ENCODE results near the gene LTC4S. TPM values are rescaled to one million over a fixed set of nuclear protein-coding genes. Genes with fewer than 3 reads are reported as not detected.

Gene LTC4S
- polyA plus RNA-seq, 1 donor from 2014 or later, result 5.9 TPM

DNA sequence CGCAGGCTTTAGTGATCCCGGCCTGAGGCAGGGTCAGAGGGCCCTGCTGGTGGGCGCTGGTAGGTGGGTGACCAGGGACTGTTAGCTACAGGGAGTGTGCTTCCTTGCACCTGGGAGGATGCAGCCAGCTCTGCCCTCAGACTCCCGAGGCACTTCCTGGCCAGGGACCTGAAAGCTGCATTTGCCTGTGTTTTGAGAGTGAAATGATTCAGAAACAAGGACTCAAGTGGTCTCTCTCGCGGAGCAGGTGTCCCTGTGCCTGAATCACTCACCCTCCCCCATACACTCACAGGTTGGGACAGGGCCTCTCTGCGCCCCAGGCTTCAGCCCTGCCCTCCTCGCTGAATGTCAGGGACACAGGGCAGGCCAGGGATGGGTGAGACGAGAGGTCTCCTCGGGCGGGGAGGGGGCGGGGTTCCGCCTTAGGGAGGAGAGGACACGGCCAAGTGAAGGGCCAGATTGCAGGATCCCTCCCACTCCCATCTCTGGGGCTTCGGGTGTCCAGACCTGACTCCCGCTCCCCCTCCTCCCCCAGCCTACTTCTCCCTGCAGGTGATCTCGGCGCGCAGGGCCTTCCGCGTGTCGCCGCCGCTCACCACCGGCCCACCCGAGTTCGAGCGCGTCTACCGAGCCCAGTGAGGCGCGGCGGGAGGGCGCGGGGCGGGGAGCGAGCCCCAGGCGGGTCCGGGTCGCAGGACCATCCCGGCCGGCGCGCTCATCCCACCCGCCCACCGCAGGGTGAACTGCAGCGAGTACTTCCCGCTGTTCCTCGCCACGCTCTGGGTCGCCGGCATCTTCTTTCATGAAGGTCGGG, 1.5 kb downstream of the LTC4S start:
- H3K27ac ChIP-seq (ENCODE audit: low read length), result no peak overlapping the region
- no peaks in the 10 kb centered on the region for H3K36me3 ChIP-seq (ENCODE audit: insufficient read depth, low read length)
- no peaks in the 10 kb centered on the region for H3K27me3 ChIP-seq (ENCODE audit: insufficient read depth, low read depth, low read length)
- no peaks in the 10 kb centered on the region for H3K9me2 ChIP-seq (ENCODE audit: insufficient read depth, low read length)
- no peak overlapping the region for H2AFZ ChIP-seq (ENCODE audit: low read depth, low read length)
- H4K20me1 ChIP-seq (ENCODE audit: insufficient read depth), result no peaks in the 10 kb centered on the region
- TF ChIP-seq, protein P1, sequence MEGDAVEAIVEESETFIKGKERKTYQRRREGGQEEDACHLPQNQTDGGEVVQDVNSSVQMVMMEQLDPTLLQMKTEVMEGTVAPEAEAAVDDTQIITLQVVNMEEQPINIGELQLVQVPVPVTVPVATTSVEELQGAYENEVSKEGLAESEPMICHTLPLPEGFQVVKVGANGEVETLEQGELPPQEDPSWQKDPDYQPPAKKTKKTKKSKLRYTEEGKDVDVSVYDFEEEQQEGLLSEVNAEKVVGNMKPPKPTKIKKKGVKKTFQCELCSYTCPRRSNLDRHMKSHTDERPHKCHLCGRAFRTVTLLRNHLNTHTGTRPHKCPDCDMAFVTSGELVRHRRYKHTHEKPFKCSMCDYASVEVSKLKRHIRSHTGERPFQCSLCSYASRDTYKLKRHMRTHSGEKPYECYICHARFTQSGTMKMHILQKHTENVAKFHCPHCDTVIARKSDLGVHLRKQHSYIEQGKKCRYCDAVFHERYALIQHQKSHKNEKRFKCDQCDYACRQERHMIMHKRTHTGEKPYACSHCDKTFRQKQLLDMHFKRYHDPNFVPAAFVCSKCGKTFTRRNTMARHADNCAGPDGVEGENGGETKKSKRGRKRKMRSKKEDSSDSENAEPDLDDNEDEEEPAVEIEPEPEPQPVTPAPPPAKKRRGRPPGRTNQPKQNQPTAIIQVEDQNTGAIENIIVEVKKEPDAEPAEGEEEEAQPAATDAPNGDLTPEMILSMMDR (IDR thresholded peaks at IDR 0.05; ENCODE audit: poor library complexity, severe bottlenecking), result no peak
- TF ChIP-seq TAF1 (IDR thresholded peaks at IDR 0.05; ENCODE audit: low read depth), result no peak
- no peak for TF ChIP-seq POLR2AphosphoS5 (IDR thresholded peaks at IDR 0.05)
- TF ChIP-seq, protein P2, sequence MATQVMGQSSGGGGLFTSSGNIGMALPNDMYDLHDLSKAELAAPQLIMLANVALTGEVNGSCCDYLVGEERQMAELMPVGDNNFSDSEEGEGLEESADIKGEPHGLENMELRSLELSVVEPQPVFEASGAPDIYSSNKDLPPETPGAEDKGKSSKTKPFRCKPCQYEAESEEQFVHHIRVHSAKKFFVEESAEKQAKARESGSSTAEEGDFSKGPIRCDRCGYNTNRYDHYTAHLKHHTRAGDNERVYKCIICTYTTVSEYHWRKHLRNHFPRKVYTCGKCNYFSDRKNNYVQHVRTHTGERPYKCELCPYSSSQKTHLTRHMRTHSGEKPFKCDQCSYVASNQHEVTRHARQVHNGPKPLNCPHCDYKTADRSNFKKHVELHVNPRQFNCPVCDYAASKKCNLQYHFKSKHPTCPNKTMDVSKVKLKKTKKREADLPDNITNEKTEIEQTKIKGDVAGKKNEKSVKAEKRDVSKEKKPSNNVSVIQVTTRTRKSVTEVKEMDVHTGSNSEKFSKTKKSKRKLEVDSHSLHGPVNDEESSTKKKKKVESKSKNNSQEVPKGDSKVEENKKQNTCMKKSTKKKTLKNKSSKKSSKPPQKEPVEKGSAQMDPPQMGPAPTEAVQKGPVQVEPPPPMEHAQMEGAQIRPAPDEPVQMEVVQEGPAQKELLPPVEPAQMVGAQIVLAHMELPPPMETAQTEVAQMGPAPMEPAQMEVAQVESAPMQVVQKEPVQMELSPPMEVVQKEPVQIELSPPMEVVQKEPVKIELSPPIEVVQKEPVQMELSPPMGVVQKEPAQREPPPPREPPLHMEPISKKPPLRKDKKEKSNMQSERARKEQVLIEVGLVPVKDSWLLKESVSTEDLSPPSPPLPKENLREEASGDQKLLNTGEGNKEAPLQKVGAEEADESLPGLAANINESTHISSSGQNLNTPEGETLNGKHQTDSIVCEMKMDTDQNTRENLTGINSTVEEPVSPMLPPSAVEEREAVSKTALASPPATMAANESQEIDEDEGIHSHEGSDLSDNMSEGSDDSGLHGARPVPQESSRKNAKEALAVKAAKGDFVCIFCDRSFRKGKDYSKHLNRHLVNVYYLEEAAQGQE (IDR thresholded peaks at IDR 0.05; ENCODE audit: borderline replicate concordance), result no peak
- no peak for TF ChIP-seq EP300 (conservative IDR thresholded peaks at IDR 0.05; ENCODE audit: poor library complexity, severe bottlenecking)
- TF ChIP-seq RAD21 (conservative IDR thresholded peaks at IDR 0.05), result no peak
- TF ChIP-seq EZH2 (IDR thresholded peaks at IDR 0.05; ENCODE audit: borderline replicate concordance, insufficient read depth, low read length, poor library complexity, severe bottlenecking), result no peak
- TF ChIP-seq MXI1 (conservative IDR thresholded peaks at IDR 0.05; ENCODE audit: poor library complexity, severe bottlenecking), result no peak
- no peak for TF ChIP-seq SMC3 (conservative IDR thresholded peaks at IDR 0.05; ENCODE audit: poor library complexity)
- no peaks in the 10 kb centered on the region for H3K79me2 ChIP-seq (replicated peaks; ENCODE audit: insufficient read depth, low read length)
- no peaks in the 10 kb centered on the region for H3K9me3 ChIP-seq (ENCODE audit: low read length)
- peak overlapping the region; percentile 57 for H3K9ac ChIP-seq (ENCODE audit: low read length)
- H3K4me2 ChIP-seq (ENCODE audit: low read length), result no peak overlapping the region
- H3F3A ChIP-seq (ENCODE audit: insufficient read depth, low read length, poor library complexity, severe bottlenecking), result no peaks in the 10 kb centered on the region
- peak overlapping the region; percentile 73 for H3K4me3 ChIP-seq (ENCODE audit: low read length)

DNA sequence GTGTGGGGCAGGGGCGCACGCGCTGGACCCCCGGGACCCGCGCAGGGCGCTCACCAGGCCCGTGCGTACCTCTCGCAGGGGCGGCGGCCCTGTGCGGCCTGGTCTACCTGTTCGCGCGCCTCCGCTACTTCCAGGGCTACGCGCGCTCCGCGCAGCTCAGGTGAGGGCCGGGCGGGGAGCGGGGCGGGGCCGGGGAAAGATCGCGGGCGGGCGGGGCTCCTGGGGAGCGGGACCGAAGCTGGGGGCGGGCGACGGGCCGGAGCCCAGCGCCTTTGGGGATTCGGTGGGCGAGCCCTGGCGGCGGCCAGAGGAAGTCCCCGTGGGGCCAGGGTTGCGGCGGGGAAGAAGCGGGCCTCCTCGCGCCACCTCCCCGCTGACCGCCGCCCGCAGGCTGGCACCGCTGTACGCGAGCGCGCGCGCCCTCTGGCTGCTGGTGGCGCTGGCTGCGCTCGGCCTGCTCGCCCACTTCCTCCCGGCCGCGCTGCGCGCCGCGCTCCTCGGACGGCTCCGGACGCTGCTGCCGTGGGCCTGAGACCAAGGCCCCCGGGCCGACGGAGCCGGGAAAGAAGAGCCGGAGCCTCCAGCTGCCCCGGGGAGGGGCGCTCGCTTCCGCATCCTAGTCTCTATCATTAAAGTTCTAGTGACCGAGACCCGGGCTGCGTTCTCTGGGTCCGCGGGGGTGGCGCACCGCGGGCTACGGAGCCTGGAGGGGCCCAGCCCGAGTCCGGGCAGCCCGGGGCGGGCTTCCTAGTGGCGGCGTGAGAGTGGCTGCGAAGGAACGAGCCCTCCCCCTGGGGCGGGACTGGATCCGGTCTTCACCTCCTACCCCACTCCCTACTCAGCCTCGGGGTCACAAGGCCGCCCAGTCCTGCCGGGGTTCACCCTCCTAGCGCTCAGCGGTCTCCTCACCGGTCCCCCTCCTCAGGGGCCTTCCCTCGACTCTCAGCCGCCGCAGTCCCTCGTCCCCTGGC, 2.4 kb downstream of the LTC4S start:
- Histone ChIP-seq H3K27me3 (ENCODE audit: insufficient read depth, low read depth, low read length) (no peaks in the 10 kb centered on the region), H3K27ac (ENCODE audit: low read length) (no peak overlapping the region), H3K9me3 (ENCODE audit: low read length) (no peaks in the 10 kb centered on the region), H3K79me2 (replicated peaks; ENCODE audit: insufficient read depth, low read length) (no peaks in the 10 kb centered on the region), H3K4me2 (ENCODE audit: low read length) (no peak overlapping the region), H3K9me2 (ENCODE audit: insufficient read depth, low read length) (no peaks in the 10 kb centered on the region), H3K4me3 (ENCODE audit: low read length) (peak overlapping the region; percentile 73), H3F3A (ENCODE audit: insufficient read depth, low read length, poor library complexity, severe bottlenecking) (no peaks in the 10 kb centered on the region), H3K36me3 (ENCODE audit: insufficient read depth, low read length) (no peaks in the 10 kb centered on the region), H4K20me1 (ENCODE audit: insufficient read depth) (no peaks in the 10 kb centered on the region), H3K9ac (ENCODE audit: low read length) (peak overlapping the region; percentile 57), H2AFZ (ENCODE audit: low read depth, low read length) (no peak overlapping the region)
- no peak for TF ChIP-seq EP300 (conservative IDR thresholded peaks at IDR 0.05; ENCODE audit: poor library complexity, severe bottlenecking)
- TF ChIP-seq RAD21 (conservative IDR thresholded peaks at IDR 0.05), result peak; percentile 63
- peak; percentile 71 for TF ChIP-seq SMC3 (conservative IDR thresholded peaks at IDR 0.05; ENCODE audit: poor library complexity)
- TF ChIP-seq, protein P1 (IDR thresholded peaks at IDR 0.05; ENCODE audit: poor library complexity, severe bottlenecking), result peak; percentile 84
- peak; percentile 21 for TF ChIP-seq MXI1 (conservative IDR thresholded peaks at IDR 0.05; ENCODE audit: poor library complexity, severe bottlenecking)
- TF ChIP-seq EZH2 (IDR thresholded peaks at IDR 0.05; ENCODE audit: borderline replicate concordance, insufficient read depth, low read length, poor library complexity, severe bottlenecking), result no peak
- TF ChIP-seq POLR2AphosphoS5 (IDR thresholded peaks at IDR 0.05), result peak; percentile 28
- TF ChIP-seq, protein P2 (IDR thresholded peaks at IDR 0.05; ENCODE audit: borderline replicate concordance), result no peak
- no peak for TF ChIP-seq TAF1 (IDR thresholded peaks at IDR 0.05; ENCODE audit: low read depth)

All from neural cell (in vitro differentiated cells).